Activated CD8-positive, alpha-beta T cell treated with anti-CD3 and anti-CD28 coated beads for 36 hours (primary cell): ENCODE data around the gene KIAA2012. TPM values are rescaled to one million over a fixed set of nuclear protein-coding genes. Genes with fewer than 3 reads are reported as not detected.

Experiments
- ATAC-seq: fragments of 200-7000 bp; cut with Tn5 transposase; one replicate; pipeline ENCODE4 v1.10.0; 2021; ENCODE audit warnings: mild to moderate bottlenecking, moderate library complexity
- CTCF ChIA-PET: fragments of 350-600 bp; sonication (Branson Sonifier 250); formaldehyde crosslinking; loops from one replicate; lab custom pipeline; 2021; ENCODE audit warnings: antibody characterized with exemption; lab: Charles Lee
- POLR2A ChIA-PET: fragments of 350-600 bp; sonication (Branson Sonifier 250); formaldehyde crosslinking; loops from one replicate; lab custom pipeline; 2021; ENCODE audit warnings: antibody characterized with exemption; lab: Charles Lee
- DNase-seq: peaks from one replicate; pipeline ENCODE4 v3.0.0-alpha.2; 2020
- H3K27ac Mint-ChIP-seq: one replicate; pipeline ENCODE4 v1.8.0; 2021; ENCODE audit warnings: mild to moderate bottlenecking, mixed read lengths
- H3K27me3 Mint-ChIP-seq: one replicate; pipeline ENCODE4 v1.8.0; 2021; ENCODE audit warnings: mixed read lengths
- H3K36me3 Mint-ChIP-seq: one replicate; pipeline ENCODE4 v1.8.0; 2021; ENCODE audit warnings: low read depth, mixed read lengths
- H3K4me1 Mint-ChIP-seq: one replicate; pipeline ENCODE4 v1.8.0; 2021; ENCODE audit warnings: low read depth, mixed read lengths
- H3K4me3 Mint-ChIP-seq: one replicate; pipeline ENCODE4 v1.8.0; 2021; ENCODE audit warnings: mild to moderate bottlenecking, moderate library complexity, mixed read lengths
- H3K9me3 Mint-ChIP-seq: one replicate; pipeline ENCODE4 v1.8.0; 2021; ENCODE audit warnings: mixed read lengths
- intact Hi-C: fragments of 100-400 bp; cut with micrococcal nuclease; formaldehyde crosslinking; loops from one replicate; pipeline ENCODE4 v1.10.0; 2022
- total RNA-seq, 2 experiments: library from RNA; stranded (reverse); gene quantifications; one replicate each; pipeline ENCODE4 v1.2.3, GENCODE V29; 2021
- TF ChIP-seq, protein P1 (sequence below): fragments of 200-600 bp; IDR thresholded peaks from one replicate; pipeline ENCODE4 v1.8.0; 2022; ENCODE audit warnings: antibody characterized with exemption, mild to moderate bottlenecking

Gene KIAA2012
- total RNA-seq, 2 experiments from 2014 or later: not detected

DNA sequence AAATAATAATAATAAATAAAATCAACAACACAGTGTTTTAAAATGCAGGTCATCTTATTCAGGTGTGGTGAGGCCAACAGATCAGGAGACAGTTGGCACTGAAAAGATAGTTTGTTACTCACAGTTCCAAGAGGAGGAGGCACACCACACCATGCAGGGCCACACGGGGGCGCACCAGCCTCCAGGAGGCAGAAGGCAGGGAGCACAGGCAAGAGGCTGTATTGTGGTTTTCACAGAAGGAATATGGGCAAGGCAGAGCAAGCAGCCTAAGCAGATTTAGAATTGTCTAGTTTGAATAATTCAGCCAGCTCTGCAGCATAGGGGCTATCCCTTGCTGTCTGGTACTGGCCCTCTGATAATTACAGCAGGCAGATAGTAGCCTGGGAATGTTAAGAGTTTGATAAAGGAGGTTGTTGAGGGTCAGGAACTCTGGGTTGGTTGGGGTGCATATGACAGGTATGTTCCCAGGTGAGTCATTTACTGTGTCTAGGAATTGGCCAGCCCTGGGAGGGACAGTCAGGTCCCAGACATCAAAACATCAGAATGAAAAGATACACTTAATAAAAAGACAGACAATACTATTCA, 31.3 kb downstream of the KIAA2012 start:
- ChIA-PET POLR2A (no interaction called here), CTCF (interaction anchor here (1.0 to 2.9 kb wide), 7 partner anchors 8 to 77 kb away, joined by 3 to 12 read pairs (median 4); no protein-coding TSS in a partner anchor)
- ATAC-seq (peak; percentile 64), DNase-seq (peak; percentile 76)
- no peak overlapping the region for H3K27ac Mint-ChIP-seq
- intact Hi-C loops: loop anchor here (5.0 kb wide), 1 partner anchor 73 kb away; no protein-coding TSS in a partner anchor
- no peak overlapping the region for H3K4me3 Mint-ChIP-seq
- no peaks in the 10 kb centered on the region for H3K36me3 Mint-ChIP-seq
- H3K27me3 Mint-ChIP-seq: peaks cover 2% of the 10 kb centered on the region
- H3K9me3 Mint-ChIP-seq: no peaks in the 10 kb centered on the region
- TF ChIP-seq, protein P1, sequence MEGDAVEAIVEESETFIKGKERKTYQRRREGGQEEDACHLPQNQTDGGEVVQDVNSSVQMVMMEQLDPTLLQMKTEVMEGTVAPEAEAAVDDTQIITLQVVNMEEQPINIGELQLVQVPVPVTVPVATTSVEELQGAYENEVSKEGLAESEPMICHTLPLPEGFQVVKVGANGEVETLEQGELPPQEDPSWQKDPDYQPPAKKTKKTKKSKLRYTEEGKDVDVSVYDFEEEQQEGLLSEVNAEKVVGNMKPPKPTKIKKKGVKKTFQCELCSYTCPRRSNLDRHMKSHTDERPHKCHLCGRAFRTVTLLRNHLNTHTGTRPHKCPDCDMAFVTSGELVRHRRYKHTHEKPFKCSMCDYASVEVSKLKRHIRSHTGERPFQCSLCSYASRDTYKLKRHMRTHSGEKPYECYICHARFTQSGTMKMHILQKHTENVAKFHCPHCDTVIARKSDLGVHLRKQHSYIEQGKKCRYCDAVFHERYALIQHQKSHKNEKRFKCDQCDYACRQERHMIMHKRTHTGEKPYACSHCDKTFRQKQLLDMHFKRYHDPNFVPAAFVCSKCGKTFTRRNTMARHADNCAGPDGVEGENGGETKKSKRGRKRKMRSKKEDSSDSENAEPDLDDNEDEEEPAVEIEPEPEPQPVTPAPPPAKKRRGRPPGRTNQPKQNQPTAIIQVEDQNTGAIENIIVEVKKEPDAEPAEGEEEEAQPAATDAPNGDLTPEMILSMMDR: peak; percentile 72
- no peaks in the 10 kb centered on the region for H3K4me1 Mint-ChIP-seq

- Mint-ChIP-seq H3K4me3 (no peak overlapping the region), H3K4me1 (no peaks in the 10 kb centered on the region), H3K27me3 (peaks cover 2% of the 10 kb centered on the region), H3K9me3 (no peaks in the 10 kb centered on the region), H3K27ac (no peak overlapping the region), H3K36me3 (no peaks in the 10 kb centered on the region)
- TF ChIP-seq, protein P1: no peak
- ChIA-PET POLR2A (no interaction called here), CTCF (interaction anchor here (1.5 to 2.9 kb wide), 3 partner anchors 8 to 74 kb away, joined by 4 to 12 read pairs (median 7); no protein-coding TSS in a partner anchor)
- ATAC-seq (no peak), DNase-seq (no peak)
- intact Hi-C loops: no loop called here
Measured at GRCh38 chr2:202105025-202105424, 32.0 kb downstream of the KIAA2012 start.

GRCh38 chr2:202108345-202108744, 35.3 kb downstream of the KIAA2012 start:
- POLR2A ChIA-PET: no interaction called here
- CTCF ChIA-PET: no interaction called here

DNA sequence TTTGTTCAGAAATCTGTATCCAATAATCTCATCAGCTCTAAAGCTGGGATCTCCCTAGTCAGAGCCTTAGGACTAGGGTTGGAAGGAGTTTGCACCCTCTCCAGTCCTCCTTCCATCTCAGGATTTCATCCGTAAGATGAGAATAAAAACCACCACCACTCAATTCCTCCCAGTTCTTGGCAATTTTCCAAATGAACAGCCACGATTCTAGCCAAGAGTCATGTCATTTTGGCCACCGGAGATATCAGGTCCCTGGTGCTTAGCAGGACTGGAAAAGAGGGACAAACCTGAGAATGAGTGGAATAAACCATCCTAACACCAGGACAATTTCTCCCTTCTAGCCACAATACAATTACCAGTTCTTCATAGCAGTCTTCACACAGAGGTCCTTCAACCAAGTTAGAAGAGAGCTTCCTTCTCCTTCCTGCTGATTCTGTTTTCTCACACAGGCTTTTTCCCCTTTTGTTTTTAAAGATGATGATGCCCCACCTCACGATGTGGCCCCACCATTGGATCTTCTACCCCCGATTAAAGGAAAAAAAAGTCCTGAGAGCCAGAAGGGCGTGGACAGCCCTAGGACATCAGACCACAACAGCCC, 36.2 kb downstream of the KIAA2012 start:
- ATAC-seq (no peak), DNase-seq (no peak)
- intact Hi-C loops: no loop called here
- TF ChIP-seq, protein P1: no peak
- CTCF ChIA-PET: no interaction called here
- no peaks in the 10 kb centered on the region for H3K36me3 Mint-ChIP-seq
- POLR2A ChIA-PET: no interaction called here
- H3K9me3 Mint-ChIP-seq: no peaks in the 10 kb centered on the region
- no peak overlapping the region for H3K27ac Mint-ChIP-seq
- peaks cover 5% of the 10 kb centered on the region for H3K27me3 Mint-ChIP-seq
- H3K4me3 Mint-ChIP-seq: no peak overlapping the region
- no peaks in the 10 kb centered on the region for H3K4me1 Mint-ChIP-seq

More at GRCh38 chr2:202108345-202108744, 35.3 kb downstream of the KIAA2012 start:
- TF ChIP-seq, protein P1: no peak
- H3K4me1 Mint-ChIP-seq: no peaks in the 10 kb centered on the region
- H3K9me3 Mint-ChIP-seq: no peaks in the 10 kb centered on the region
- intact Hi-C loops: no loop called here
- H3K27me3 Mint-ChIP-seq: peaks cover 5% of the 10 kb centered on the region
- ATAC-seq: no peak
- no peaks in the 10 kb centered on the region for H3K36me3 Mint-ChIP-seq
- no peak overlapping the region for H3K4me3 Mint-ChIP-seq
- H3K27ac Mint-ChIP-seq: no peak overlapping the region
- no peak for DNase-seq

- ATAC-seq (no peak), DNase-seq (no peak)
- H3K36me3 Mint-ChIP-seq: no peaks in the 10 kb centered on the region
- no peak overlapping the region for H3K27ac Mint-ChIP-seq
- peaks cover 4% of the 10 kb centered on the region for H3K27me3 Mint-ChIP-seq
- no peaks in the 10 kb centered on the region for H3K9me3 Mint-ChIP-seq
- TF ChIP-seq, protein P1: no peak
- POLR2A ChIA-PET: no interaction called here
- H3K4me3 Mint-ChIP-seq: no peak overlapping the region
- intact Hi-C loops: no loop called here
- no peaks in the 10 kb centered on the region for H3K4me1 Mint-ChIP-seq
- CTCF ChIA-PET: interaction anchor here (1.1 kb wide), 1 partner anchor 11 kb away, joined by 3 read pairs; no protein-coding TSS in a partner anchor
Measured at GRCh38 chr2:202109737-202110184, 36.7 kb downstream of the KIAA2012 start.
